Progenitor cell of endocrine pancreas (in vitro differentiated cells): Measurements from ENCODE around the gene OR2L3. TPM values are rescaled to one million over a fixed set of nuclear protein-coding genes. Genes with fewer than 3 reads are reported as not detected.
A peak's percentile ranks its signal among the peaks of the same experiment; 100 is the strongest.

Experiments
- DNase-seq: peaks from one replicate; pipeline ENCODE4 v3.0.0; 2021; ENCODE audit warnings: low spot score; ENCODE audit not compliant: unreplicated experiment
- H3K27ac Mint-ChIP-seq: 2 replicates; pipeline ENCODE4 v1.8.0; 2021; ENCODE audit warnings: mild to moderate bottlenecking, moderate library complexity, mixed read lengths
- H3K27me3 Mint-ChIP-seq: 2 replicates; pipeline ENCODE4 v1.8.0; 2021; ENCODE audit warnings: mixed read lengths
- H3K36me3 Mint-ChIP-seq: 2 replicates; pipeline ENCODE4 v1.8.0; 2022; ENCODE audit warnings: mixed read lengths; ENCODE audit not compliant: insufficient read depth
- H3K4me1 Mint-ChIP-seq: 2 replicates; pipeline ENCODE4 v1.8.0; 2021; ENCODE audit warnings: low read depth, mixed read lengths
- H3K4me3 Mint-ChIP-seq: 2 replicates; pipeline ENCODE4 v1.8.0; 2021; ENCODE audit warnings: low read depth, mild to moderate bottlenecking, moderate library complexity, mixed read lengths
- H3K9me3 Mint-ChIP-seq: 2 replicates; pipeline ENCODE4 v1.8.0; 2021; ENCODE audit warnings: low read depth, mixed read lengths
- total RNA-seq: library from RNA; stranded (reverse); gene quantifications from 2 replicates; pipeline ENCODE4 v1.2.1, GENCODE V29; 2021
- TF ChIP-seq, protein P1 (sequence below): fragments of 200-600 bp; sonication (generic); IDR thresholded peaks from one replicate; pipeline ENCODE4 v1.5.0; 2021; ENCODE audit warnings: antibody characterized with exemption, mild to moderate bottlenecking; ENCODE audit not compliant: unreplicated experiment

Gene OR2L3
- total RNA-seq, 1 donor from 2014 or later, result not detected

DNA sequence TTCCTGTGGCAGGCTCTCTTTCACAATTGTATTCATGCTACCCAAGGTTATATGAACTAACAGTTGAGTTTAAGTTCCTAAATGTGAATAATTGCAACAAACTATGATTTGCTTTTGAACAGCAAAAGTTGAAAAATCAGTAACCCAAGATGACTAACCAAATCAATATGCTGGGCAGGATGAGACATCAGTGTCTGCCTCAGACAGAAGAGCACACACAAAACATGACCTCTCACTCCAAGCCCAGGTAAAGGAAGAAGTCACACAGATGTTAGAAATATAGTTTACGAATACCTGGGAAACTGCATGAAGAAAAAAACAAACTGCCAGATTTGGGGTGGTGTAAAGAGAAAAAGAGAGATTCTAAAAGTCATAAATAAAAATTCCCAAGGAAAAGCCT is 51.9 kb downstream of the OR2L3 start:
- Mint-ChIP-seq H3K27me3 (no peaks in the 10 kb centered on the region), H3K36me3 (no peaks in the 10 kb centered on the region), H3K27ac (no peak overlapping the region), H3K4me3 (no peak overlapping the region), H3K4me1 (no peaks in the 10 kb centered on the region), H3K9me3 (peaks cover 64% of the 10 kb centered on the region)
- DNase-seq, result no peak
- TF ChIP-seq, protein P1, sequence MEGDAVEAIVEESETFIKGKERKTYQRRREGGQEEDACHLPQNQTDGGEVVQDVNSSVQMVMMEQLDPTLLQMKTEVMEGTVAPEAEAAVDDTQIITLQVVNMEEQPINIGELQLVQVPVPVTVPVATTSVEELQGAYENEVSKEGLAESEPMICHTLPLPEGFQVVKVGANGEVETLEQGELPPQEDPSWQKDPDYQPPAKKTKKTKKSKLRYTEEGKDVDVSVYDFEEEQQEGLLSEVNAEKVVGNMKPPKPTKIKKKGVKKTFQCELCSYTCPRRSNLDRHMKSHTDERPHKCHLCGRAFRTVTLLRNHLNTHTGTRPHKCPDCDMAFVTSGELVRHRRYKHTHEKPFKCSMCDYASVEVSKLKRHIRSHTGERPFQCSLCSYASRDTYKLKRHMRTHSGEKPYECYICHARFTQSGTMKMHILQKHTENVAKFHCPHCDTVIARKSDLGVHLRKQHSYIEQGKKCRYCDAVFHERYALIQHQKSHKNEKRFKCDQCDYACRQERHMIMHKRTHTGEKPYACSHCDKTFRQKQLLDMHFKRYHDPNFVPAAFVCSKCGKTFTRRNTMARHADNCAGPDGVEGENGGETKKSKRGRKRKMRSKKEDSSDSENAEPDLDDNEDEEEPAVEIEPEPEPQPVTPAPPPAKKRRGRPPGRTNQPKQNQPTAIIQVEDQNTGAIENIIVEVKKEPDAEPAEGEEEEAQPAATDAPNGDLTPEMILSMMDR, result no peak

DNA sequence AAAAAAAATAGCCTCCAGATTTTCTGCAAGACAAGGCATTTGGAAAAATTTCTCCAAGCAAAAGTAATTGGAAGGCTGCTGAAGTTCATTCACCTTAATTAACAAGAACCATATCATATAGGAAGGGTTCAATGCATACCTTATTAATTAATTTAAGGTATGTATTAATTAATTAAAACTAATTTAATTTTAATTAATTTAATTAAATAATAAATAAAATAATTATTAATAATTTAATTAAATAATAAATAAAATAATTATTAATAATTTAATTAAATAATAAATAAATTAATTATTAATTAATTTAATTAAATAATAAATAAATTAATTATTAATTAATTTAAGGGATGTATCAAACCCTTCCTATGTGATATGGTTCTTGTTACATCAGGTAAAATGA is 56.2 kb downstream of the OR2L3 start:
- H3K9me3 Mint-ChIP-seq, result peaks cover 63% of the 10 kb centered on the region
- H3K36me3 Mint-ChIP-seq, result peaks cover 1% of the 10 kb centered on the region
- no peak overlapping the region for H3K4me3 Mint-ChIP-seq
- TF ChIP-seq, protein P1, result no peak
- H3K27ac Mint-ChIP-seq, result no peak overlapping the region
- no peak for DNase-seq
- no peaks in the 10 kb centered on the region for H3K27me3 Mint-ChIP-seq
- no peaks in the 10 kb centered on the region for H3K4me1 Mint-ChIP-seq

DNA sequence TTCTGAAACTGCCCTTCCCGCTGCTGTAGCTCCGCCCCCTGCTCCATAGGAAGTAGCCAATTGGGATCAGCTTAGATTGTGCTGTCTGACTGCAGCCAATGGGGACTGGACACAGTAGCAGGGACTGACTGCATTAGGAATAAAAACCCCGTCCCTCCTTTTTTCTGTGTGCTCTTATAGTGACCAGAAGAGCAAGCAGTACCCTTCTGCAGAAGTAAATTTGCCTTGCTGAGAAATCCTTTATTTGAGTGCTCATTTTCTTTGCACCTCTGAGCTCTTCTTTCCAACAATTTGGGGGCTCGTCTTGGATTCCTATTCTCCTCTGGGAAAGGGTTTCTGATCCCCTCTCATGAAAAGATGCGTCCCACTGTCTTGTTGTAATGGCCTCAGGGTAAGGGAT is 64.5 kb downstream of the OR2L3 start:
- no peak for DNase-seq
- Mint-ChIP-seq H3K27ac (peak overlapping the region; percentile 41), H3K27me3 (no peaks in the 10 kb centered on the region), H3K4me3 (no peak overlapping the region), H3K4me1 (no peaks in the 10 kb centered on the region), H3K36me3 (peaks cover 4% of the 10 kb centered on the region), H3K9me3 (peaks cover 71% of the 10 kb centered on the region)
- TF ChIP-seq, protein P1, result no peak

Other genes with a start within 250 kb of the OR2L3 start
- not detected in 2 replicates for gene OR14A16, start 222.7 kb upstream of the OR2L3 start, total RNA-seq
- gene OR11L1, start 204.9 kb upstream of the OR2L3 start, total RNA-seq, result not detected in 2 replicates
- 1.1 and 1.2 TPM in 2 replicates for gene TRIM58, start 189.6 kb upstream of the OR2L3 start, total RNA-seq
- 0.31 TPM in 1 of 2 replicates, not detected in the other for gene OR2W3, start 151.2 kb upstream of the OR2L3 start, total RNA-seq
- gene OR2T8, start 126.6 kb upstream of the OR2L3 start, total RNA-seq, result not detected in 2 replicates
- not detected in 2 replicates for gene OR2AJ1, start 121.9 kb upstream of the OR2L3 start, total RNA-seq
- not detected in 2 replicates for gene OR2L8, start 98.0 kb upstream of the OR2L3 start, total RNA-seq
- not detected in 2 replicates for gene OR2AK2, start 81.6 kb upstream of the OR2L3 start, total RNA-seq
- not detected in 2 replicates for gene OR2L5, start 33.2 kb upstream of the OR2L3 start, total RNA-seq
- gene OR2L2, start 16.8 kb upstream of the OR2L3 start, total RNA-seq, result 0.14 and 0.22 TPM in 2 replicates
- not detected in 2 replicates for gene OR2L13, start 48.3 kb downstream of the OR2L3 start, total RNA-seq
- not detected in 2 replicates for gene OR2M5, start 98.3 kb downstream of the OR2L3 start, total RNA-seq
- not detected in 2 replicates for gene OR2M2, start 128.0 kb downstream of the OR2L3 start, total RNA-seq
- gene OR2M3, start 150.4 kb downstream of the OR2L3 start, total RNA-seq, result not detected in 2 replicates
- not detected in 2 replicates for gene OR2M4, start 184.6 kb downstream of the OR2L3 start, total RNA-seq
- not detected in 2 replicates for gene OR2T33, start 231.1 kb downstream of the OR2L3 start, total RNA-seq